GM21526 (cell line): Measurements from ENCODE around the gene CENPP.
"Not testable (repeated sequence)": the region's sequence is repeated elsewhere in the genome, so short reads cannot be mapped to it uniquely, and the experiment has no call there.

ENCODE experiments used
- ATAC-seq: cut with Tn5 transposase; IDR thresholded peaks from one replicate; pipeline ENCODE4 v1.9.1; 2021; ENCODE audit warnings: moderate library complexity; ENCODE audit not compliant: unreplicated experiment, low FRiP score

Gene CENPP

GRCh38 chr9:92573612-92574011, 247.9 kb downstream of the CENPP start:
- ATAC-seq = not testable (repeated sequence)

GRCh38 chr9:92576175-92576574, 250.4 kb downstream of the CENPP start:
- ATAC-seq = no peak

GRCh38 chr9:92589923-92590322, 264.2 kb downstream of the CENPP start:
- ATAC-seq = no peak

GRCh38 chr9:92590377-92590776, 264.6 kb downstream of the CENPP start:
- no peak for ATAC-seq

- ATAC-seq = no peak
Measured at GRCh38 chr9:92592537-92592936, 266.8 kb downstream of the CENPP start.

- ATAC-seq = no peak
Measured at GRCh38 chr9:92592946-92593861, 267.5 kb downstream of the CENPP start.

GRCh38 chr9:92595075-92595474, 269.3 kb downstream of the CENPP start:
- not testable (repeated sequence) for ATAC-seq

GRCh38 chr9:92595930-92596329, 270.2 kb downstream of the CENPP start:
- no peak for ATAC-seq

GRCh38 chr9:92598382-92598781, 272.6 kb downstream of the CENPP start:
- ATAC-seq = no peak

GRCh38 chr9:92599938-92600461, 274.2 kb downstream of the CENPP start:
- ATAC-seq = no peak

- no peak for ATAC-seq
Measured at GRCh38 chr9:92600462-92601261, 274.9 kb downstream of the CENPP start.

- ATAC-seq = no peak
Measured at GRCh38 chr9:92601451-92601850, 275.7 kb downstream of the CENPP start.

- ATAC-seq = no peak
Measured at GRCh38 chr9:92602413-92602812, 276.7 kb downstream of the CENPP start.

- ATAC-seq = no peak
Measured at GRCh38 chr9:92603100-92603499, 277.3 kb downstream of the CENPP start.

GRCh38 chr9:92603990-92604389, 278.2 kb downstream of the CENPP start:
- ATAC-seq = no peak

GRCh38 chr9:92605224-92605623, 279.5 kb downstream of the CENPP start:
- no peak for ATAC-seq

- no peak for ATAC-seq
Measured at GRCh38 chr9:92607088-92607487, 281.3 kb downstream of the CENPP start.

GRCh38 chr9:92607773-92608172, 282.0 kb downstream of the CENPP start:
- ATAC-seq = no peak

- no peak for ATAC-seq
Measured at GRCh38 chr9:92608241-92608908, 282.6 kb downstream of the CENPP start.

- ATAC-seq = no peak
Measured at GRCh38 chr9:92608909-92609445, 283.2 kb downstream of the CENPP start.
